ENCODE data around the gene PDIA3. TPM values are rescaled to one million over a fixed set of nuclear protein-coding genes. Genes with fewer than 3 reads are reported as not detected.
A peak's percentile ranks its signal among the peaks of the same experiment; 100 is the strongest.
"Not testable (repeated sequence)": the region's sequence is repeated elsewhere in the genome, so short reads cannot be mapped to it uniquely, and the experiment has no call there.

The PDIA3 gene
- total RNA-seq, 1 experiment from 2014 or later: 545 TPM

GRCh38 chr15:43800286-43801141 lies 54.3 kb downstream of the PDIA3 start, which contains the start of gene HYPK:
TSS of gene HYPK (plus strand) at chr15:43800599. CDS start at chr15:43800623, 24 bp downstream.
- peaks cover 23% of the 10 kb centered on the region for H3K4me1 Mint-ChIP-seq (ENCODE audit: low read depth, unreplicated experiment)
- ChIA-PET POLR2A (interaction anchor here (1.1 to 1.2 kb wide), 2 partner anchors 24 to 737 kb away, joined by 3 to 9 read pairs; partner anchors contain the start of genes EIF3J and MFAP1), CTCF (no interaction called here)
- Histone ChIP-seq H3K36me3 (ENCODE audit: control insufficient read depth, insufficient read depth, low read length) (peaks cover 4% of the 10 kb centered on the region), H3K9me3 (no peaks in the 10 kb centered on the region), H3K4me3 (ENCODE audit: low read depth, low read length) (peak within 1 kb of the TSS; percentile 86), H3K4me1 (peaks cover 13% of the 10 kb centered on the region), H3K27me3 (replicated peaks; ENCODE audit: control insufficient read depth, insufficient read depth, low read length) (no peaks in the 10 kb centered on the region)
- peak within 1 kb of the TSS; percentile 98 for H3K4me3 Mint-ChIP-seq (ENCODE audit: unreplicated experiment)
- peak within 1 kb of the TSS; percentile 99 for H3K27ac Mint-ChIP-seq (ENCODE audit: unreplicated experiment)
- TSS peak; percentile 12 for BruUV-seq (replicated peaks)
- H3K9me3 Mint-ChIP-seq (ENCODE audit: unreplicated experiment): no peaks in the 10 kb centered on the region
- DNase-seq: peak; percentile 86 to 90
- peaks cover 71% of the 10 kb centered on the region for H3K36me3 Mint-ChIP-seq (ENCODE audit: insufficient read depth, unreplicated experiment)
- no peak for TF ChIP-seq CTCF (IDR thresholded peaks at IDR 0.05; ENCODE audit: insufficient read depth in 1 of 2, low read depth in 1 of 2, low read length in 1 of 2, severe bottlenecking in 1 of 2, unreplicated experiment in 1 of 2)
- H3K27me3 Mint-ChIP-seq (ENCODE audit: insufficient read depth, unreplicated experiment): no peaks in the 10 kb centered on the region
- intact Hi-C loops (cut with micrococcal nuclease; ENCODE audit: unreplicated experiment): loop anchor here (2.0 kb wide), 1 partner anchor 24 kb away; the partner anchor contains the start of gene MFAP1

- H3K27ac Mint-ChIP-seq (ENCODE audit: unreplicated experiment); H3K27me3 Mint-ChIP-seq (ENCODE audit: insufficient read depth, unreplicated experiment); CTCF ChIA-PET; H3K4me3 Mint-ChIP-seq (ENCODE audit: unreplicated experiment); H3K9me3 Mint-ChIP-seq (ENCODE audit: unreplicated experiment); H3K4me3 ChIP-seq (ENCODE audit: low read depth, low read length); H3K36me3 ChIP-seq (ENCODE audit: control insufficient read depth, insufficient read depth, low read length); H3K27me3 ChIP-seq (replicated peaks; ENCODE audit: control insufficient read depth, insufficient read depth, low read length); DNase-seq; POLR2A ChIA-PET; H3K9me3 ChIP-seq; BruUV-seq (replicated peaks); intact Hi-C loops (cut with micrococcal nuclease; ENCODE audit: unreplicated experiment): not testable (repeated sequence)
- Mint-ChIP-seq H3K36me3 (ENCODE audit: insufficient read depth, unreplicated experiment) (peaks cover 74% of the 10 kb centered on the region), H3K4me1 (ENCODE audit: low read depth, unreplicated experiment) (peaks cover 23% of the 10 kb centered on the region)
- peaks cover 13% of the 10 kb centered on the region for H3K4me1 ChIP-seq
These were observed 56.4 kb downstream of the PDIA3 start for GRCh38 chr15:43802676-43803075.

GRCh38 chr15:43808435-43808950 lies 62.3 kb downstream of the PDIA3 start:
- ChIA-PET CTCF (no interaction called here), POLR2A (no interaction called here)
- intact Hi-C loops (cut with micrococcal nuclease; ENCODE audit: unreplicated experiment): no loop called here
- H3K36me3 Mint-ChIP-seq (ENCODE audit: insufficient read depth, unreplicated experiment): peaks cover 65% of the 10 kb centered on the region
- Histone ChIP-seq H3K4me1 (no peaks in the 10 kb centered on the region), H3K36me3 (ENCODE audit: control insufficient read depth, insufficient read depth, low read length) (no peaks in the 10 kb centered on the region), H3K9me3 (no peaks in the 10 kb centered on the region), H3K27me3 (replicated peaks; ENCODE audit: control insufficient read depth, insufficient read depth, low read length) (no peaks in the 10 kb centered on the region), H3K4me3 (ENCODE audit: low read depth, low read length) (no peak overlapping the region)
- no peak for DNase-seq
- H3K4me3 Mint-ChIP-seq (ENCODE audit: unreplicated experiment): no peak overlapping the region
- BruUV-seq (replicated peaks): no TSS peak
- no peaks in the 10 kb centered on the region for H3K4me1 Mint-ChIP-seq (ENCODE audit: low read depth, unreplicated experiment)
- H3K27me3 Mint-ChIP-seq (ENCODE audit: insufficient read depth, unreplicated experiment): no peaks in the 10 kb centered on the region
- no peaks in the 10 kb centered on the region for H3K9me3 Mint-ChIP-seq (ENCODE audit: unreplicated experiment)
- TF ChIP-seq CTCF (IDR thresholded peaks at IDR 0.05; ENCODE audit: insufficient read depth in 1 of 2, low read depth in 1 of 2, low read length in 1 of 2, severe bottlenecking in 1 of 2, unreplicated experiment in 1 of 2): no peak
- no peak overlapping the region for H3K27ac Mint-ChIP-seq (ENCODE audit: unreplicated experiment)

All from Caco-2 (cell line).